ENCODE results near the gene NABP2.
A peak's percentile ranks its signal among the peaks of the same experiment; 100 is the strongest.
"Not testable (repeated sequence)": the region's sequence is repeated elsewhere in the genome, so short reads cannot be mapped to it uniquely, and the experiment has no call there.

The NABP2 gene

GRCh38 chr12:56248711-56249110 lies 24.6 kb downstream of the NABP2 start:
- no peak for DNase-seq

- DNase-seq: no peak
Measured at GRCh38 chr12:56252649-56253048, 28.5 kb downstream of the NABP2 start.

GRCh38 chr12:56253091-56253490 lies 28.9 kb downstream of the NABP2 start:
- no peak for DNase-seq

GRCh38 chr12:56255671-56256070 lies 31.5 kb downstream of the NABP2 start:
- DNase-seq: no peak

- DNase-seq: no peak
Measured at GRCh38 chr12:56256326-56256960, 32.3 kb downstream of the NABP2 start.

DNA sequence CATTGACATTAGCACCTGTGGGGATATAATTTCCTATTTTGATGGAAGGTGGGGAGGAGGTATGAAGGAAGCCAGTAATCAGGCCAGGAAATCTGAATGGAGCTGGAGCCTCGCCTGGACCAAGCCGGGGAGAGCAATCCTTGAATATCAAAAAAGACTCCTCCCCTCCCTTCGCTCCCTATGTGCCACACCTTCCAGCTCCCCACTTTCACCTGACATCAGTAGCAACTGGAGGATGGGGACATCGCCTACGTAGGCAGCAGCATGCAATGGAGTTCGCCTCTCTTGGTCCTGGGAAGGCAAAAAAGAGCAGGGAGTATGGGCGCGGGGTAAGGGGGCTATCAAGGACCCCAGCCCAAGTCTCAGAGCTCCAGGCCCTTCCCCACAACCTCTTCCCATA lies 32.9 kb downstream of the NABP2 start:
- DNase-seq: no peak

- DNase-seq: no peak
Measured at GRCh38 chr12:56257491-56258067, 33.4 kb downstream of the NABP2 start.

GRCh38 chr12:56258068-56258819 lies 34.1 kb downstream of the NABP2 start, which contains the start of gene ANKRD52:
ANKRD52 (minus strand) TSS chr12:56258384; CDS start chr12:56258269, 115 bp downstream.
- peak; percentile 74 for DNase-seq

GRCh38 chr12:56258820-56259183 lies 34.7 kb downstream of the NABP2 start:
- DNase-seq: no peak

DNA sequence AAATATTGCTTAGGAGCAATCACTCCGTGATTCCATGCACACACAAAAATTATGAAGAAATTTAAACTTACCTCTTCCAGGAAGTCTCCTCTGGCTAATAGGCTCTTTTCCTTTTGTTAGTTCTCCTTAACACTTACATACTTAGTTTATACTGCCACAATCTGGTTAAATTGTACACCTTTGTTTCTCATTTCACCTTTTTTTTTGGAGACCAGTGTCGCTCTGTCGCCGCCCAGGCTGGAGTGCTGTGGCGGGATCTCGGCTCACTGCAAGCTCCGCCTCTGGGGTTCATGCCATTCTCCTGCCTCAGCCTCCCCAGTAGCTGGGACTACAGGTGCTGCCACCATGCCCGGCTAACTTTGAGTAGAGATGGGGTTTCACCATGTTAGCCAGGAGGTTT lies 36.2 kb downstream of the NABP2 start:
- no peak for DNase-seq

GRCh38 chr12:56260921-56261320 lies 36.8 kb downstream of the NABP2 start:
- DNase-seq: no peak

- no peak for DNase-seq
Measured at GRCh38 chr12:56261503-56262232, 37.5 kb downstream of the NABP2 start.

- not testable (repeated sequence) for DNase-seq
Measured at GRCh38 chr12:56262955-56263354, 38.8 kb downstream of the NABP2 start.

DNA sequence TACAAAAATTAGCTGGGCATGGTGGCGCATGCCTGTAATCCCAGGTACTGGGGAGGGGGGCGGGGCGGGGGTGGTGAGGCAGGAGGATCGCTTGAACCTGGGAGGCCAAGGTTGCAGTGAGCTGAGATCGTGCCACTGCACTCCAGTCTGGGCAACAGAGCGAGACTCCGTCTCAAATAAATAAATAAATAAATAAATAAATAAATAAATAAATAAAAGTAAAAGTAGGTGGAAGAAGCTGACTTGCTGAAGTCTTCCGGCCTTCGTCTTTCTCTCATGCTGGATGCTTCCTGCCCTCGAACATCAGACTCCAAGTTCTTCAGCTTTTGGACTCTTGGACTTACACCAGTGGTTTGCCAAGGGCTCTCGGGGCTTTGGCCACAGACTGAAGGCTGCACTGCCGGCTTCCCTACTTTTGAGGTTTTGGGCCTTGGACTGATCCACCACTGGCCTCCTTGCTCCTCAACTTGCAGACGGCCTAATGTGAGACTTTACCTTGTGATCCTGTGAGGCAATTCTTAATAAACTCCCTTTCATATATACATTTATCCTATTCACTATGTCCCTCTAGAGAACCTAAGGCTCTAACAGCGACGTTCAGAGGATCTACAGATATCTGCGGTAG lies 42.0 kb downstream of the NABP2 start:
- not testable (repeated sequence) for DNase-seq

DNA sequence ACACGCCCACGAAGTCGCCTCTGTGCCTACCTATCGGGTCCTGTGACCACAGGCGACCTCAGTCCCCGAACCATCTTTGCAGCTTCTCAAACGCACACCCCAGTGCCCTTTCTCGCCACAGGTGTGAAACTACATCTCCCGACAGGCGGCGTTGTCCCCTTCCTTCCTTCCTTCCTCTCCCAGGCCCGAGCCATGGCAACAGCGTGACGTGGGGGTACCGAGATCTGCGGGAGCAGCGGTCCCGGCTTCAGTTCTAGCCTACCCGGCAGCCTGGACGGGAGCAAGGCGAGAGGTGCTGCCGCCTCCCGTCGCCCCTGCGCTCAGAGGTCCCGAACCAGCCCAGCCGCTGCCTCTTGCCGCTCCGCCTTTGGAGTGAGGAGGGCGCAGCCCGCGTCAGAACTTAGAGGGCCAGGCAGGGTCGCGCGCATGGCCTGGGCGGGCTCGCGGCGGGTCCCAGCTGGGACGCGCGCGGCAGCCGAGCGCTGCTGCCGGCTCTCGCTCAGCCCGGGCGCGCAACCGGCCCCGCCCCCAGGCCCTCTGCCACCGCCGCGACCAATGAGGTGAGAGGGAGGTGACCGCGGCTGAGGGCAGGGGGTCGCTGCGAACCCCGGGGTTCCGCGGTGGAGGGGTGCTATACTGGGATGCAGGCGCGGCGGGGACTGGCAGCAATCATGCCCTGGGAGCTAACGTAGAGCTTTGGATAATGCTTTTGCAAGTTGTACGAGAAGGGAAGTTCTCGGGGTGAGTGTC lies 42.7 kb downstream of the NABP2 start, which contains the start of gene COQ10A:
Gene COQ10A, plus strand, starts transcription at position 250 of the 750 bp plus-strand sequence. Its CDS starts 177 bp downstream, at position 427.
- DNase-seq: peak; percentile 89

- DNase-seq: no peak
Measured at GRCh38 chr12:56267443-56268071, 43.4 kb downstream of the NABP2 start.

DNA sequence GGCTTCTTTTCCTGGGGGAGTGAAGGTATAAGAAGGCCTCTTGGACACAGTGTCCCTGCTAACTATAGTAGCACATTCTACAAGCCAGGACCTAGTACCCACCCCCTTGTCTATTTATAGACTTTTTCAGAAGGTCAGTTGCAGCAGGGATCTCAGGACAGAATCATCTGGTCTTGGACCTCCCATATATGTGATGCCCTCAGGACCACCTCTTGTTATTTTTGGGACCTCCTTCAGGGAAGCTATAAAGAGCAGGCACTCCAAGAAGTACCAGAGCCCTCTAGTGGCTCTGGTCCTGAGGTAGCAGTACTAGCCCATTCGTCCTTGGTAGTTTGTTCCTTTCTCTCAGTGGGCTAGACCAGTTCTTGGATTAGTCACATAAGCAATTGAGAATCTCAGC lies 46.9 kb downstream of the NABP2 start:
- no peak for DNase-seq

DNA sequence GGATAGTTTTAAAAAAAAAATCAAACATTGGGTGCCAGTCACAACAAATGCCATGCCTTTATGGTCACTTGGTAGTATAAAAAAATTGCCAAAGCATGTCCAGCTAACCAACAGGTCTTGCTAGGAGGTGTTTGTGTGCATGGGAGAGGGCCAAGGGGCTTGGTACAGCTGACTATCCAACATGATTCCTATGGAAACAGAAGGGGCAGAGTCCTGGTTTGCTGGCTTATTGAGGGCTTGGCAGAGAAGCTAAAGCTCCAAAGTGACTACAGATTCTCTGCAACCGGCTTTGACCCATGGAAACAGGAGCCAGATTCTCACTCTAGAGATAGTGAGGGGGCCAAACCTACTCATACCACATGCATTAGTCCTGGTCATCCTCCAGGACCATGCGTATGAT lies 48.3 kb downstream of the NABP2 start:
- DNase-seq: not testable (repeated sequence)

DNA sequence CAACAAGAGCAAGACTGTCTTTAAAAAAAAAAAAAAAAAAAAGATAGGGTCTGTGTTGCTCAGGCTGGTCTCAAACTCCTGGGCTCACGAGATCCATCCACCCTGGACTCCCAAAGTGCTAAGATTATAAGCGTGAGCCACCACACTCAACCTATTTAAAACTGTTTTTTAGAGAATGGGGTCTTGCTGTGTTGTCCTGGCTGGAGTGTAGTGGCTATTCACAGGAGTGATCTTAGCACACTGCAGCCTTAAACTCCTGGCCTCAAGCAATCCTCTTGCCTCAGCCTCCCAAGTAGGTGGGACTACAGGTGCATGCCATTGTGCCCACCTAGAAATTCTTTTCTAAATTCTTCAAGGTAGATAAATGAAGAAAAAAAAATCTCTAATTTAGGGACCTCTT lies 50.2 kb downstream of the NABP2 start:
- no peak for DNase-seq

- DNase-seq: no peak
Measured at GRCh38 chr12:56278905-56279304, 54.8 kb downstream of the NABP2 start.
